Effector memory CD8-positive, alpha-beta T cell (primary cell): Measurements from ENCODE around the gene ARHGEF17.

ENCODE experiments used
- ATAC-seq: fragments of 150-1000 bp; cut with Tn5 transposase; replicated peaks from 2 replicates; pipeline ENCODE4 v1.10.0; 2021; ENCODE audit warnings: mild to moderate bottlenecking, moderate library complexity
- DNase-seq, 3 experiments: peaks; one replicate each; pipeline ENCODE4 v3.0.0; 2021
- H3K27ac Mint-ChIP-seq, 2 donors: one replicate each; pipeline ENCODE4 v1.8.0; 2022; ENCODE audit warnings: mild to moderate bottlenecking in 2 of 2, mixed read lengths in 2 of 2, moderate library complexity in 2 of 2
- H3K27me3 Mint-ChIP-seq, 2 donors: one replicate each; pipeline ENCODE4 v1.8.0; 2022; ENCODE audit warnings: mixed read lengths in 2 of 2
- H3K36me3 Mint-ChIP-seq: one replicate; pipeline ENCODE4 v1.8.0; 2022; ENCODE audit warnings: mild to moderate bottlenecking, moderate library complexity, mixed read lengths; ENCODE audit not compliant: insufficient read depth
- H3K4me1 Mint-ChIP-seq, 2 donors: one replicate each; pipeline ENCODE4 v1.8.0; 2022; ENCODE audit warnings: low read depth in 2 of 2, mixed read lengths in 2 of 2
- H3K4me3 Mint-ChIP-seq, 2 donors: one replicate each; pipeline ENCODE4 v1.8.0; 2022; ENCODE audit warnings: mild to moderate bottlenecking in 2 of 2, mixed read lengths in 2 of 2, moderate library complexity in 2 of 2
- H3K9me3 Mint-ChIP-seq, 2 donors: one replicate each; pipeline ENCODE4 v1.8.0; 2022; ENCODE audit warnings: mixed read lengths in 2 of 2

Gene ARHGEF17

DNA sequence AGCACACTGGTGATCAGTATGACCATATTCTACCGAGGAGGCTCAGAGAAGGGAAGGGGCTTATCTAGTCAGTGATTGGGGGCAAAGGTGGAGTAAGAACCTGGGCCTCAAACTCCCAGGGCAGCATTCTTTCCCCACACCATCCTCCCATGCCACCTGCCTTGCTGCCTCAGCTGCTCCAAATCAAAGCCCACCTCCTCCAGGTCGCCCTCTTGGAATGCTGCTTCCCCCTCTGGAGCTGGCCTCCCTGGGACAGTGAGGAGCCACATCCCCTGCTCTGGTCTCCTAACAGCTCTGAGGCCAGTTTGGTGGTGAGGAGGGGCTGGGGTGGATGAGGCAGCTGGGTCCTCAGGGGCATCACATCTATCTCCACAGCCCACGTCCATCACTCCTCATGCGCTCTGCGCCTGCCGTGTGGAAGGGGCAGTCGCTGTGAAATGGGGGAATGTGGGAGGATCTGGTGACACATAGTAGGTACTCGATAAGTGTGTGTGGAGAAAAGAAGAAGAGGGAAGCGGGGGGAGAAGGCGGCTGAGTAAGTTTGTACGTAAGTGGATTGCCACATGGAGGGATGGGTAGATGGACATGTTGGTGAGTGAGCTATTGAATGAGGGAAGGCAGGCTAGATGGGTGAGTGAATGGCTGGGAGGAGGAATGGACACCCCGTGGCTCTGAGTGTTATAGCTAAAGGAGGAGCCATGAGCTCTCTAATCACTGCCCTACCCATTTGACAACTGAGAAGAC lies 16.1 kb upstream of the ARHGEF17 start:
- ATAC-seq (no peak), DNase-seq (no peak)
- H3K27ac Mint-ChIP-seq = no peak overlapping the region
- peaks cover 4 to 8% of the 10 kb centered on the region in 2 donors for H3K27me3 Mint-ChIP-seq
- H3K4me1 Mint-ChIP-seq = peaks cover 0 to 8% of the 10 kb centered on the region in 2 donors
- no peaks in the 10 kb centered on the region for H3K9me3 Mint-ChIP-seq
- H3K4me3 Mint-ChIP-seq = no peak overlapping the region
- no peaks in the 10 kb centered on the region for H3K36me3 Mint-ChIP-seq

DNA sequence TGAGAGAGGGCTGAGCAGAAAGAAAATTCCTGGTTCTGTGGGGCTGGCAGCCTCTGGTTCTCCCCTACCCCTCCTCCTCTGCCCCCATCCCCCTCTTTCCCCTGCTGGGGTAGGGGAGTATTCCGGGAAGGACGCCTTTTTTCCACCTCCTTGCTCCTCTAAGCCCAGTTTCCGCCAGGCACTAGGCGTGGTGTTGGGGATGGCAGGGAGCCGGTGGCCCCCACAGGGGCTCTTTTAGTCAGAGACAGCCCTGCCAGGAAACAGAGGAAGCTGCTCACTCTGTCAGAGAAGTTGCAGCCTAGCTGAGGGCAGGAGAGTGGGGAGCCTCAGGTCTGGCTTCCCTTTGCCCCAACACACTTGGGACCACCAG lies 15.6 kb upstream of the ARHGEF17 start:
- ATAC-seq (no peak), DNase-seq (no peak)
- no peaks in the 10 kb centered on the region for H3K36me3 Mint-ChIP-seq
- no peak overlapping the region for H3K27ac Mint-ChIP-seq
- H3K4me3 Mint-ChIP-seq = no peak overlapping the region
- H3K9me3 Mint-ChIP-seq = no peaks in the 10 kb centered on the region
- H3K27me3 Mint-ChIP-seq = peaks cover 10% of the 10 kb centered on the region in 2 donors
- peaks cover 0 to 8% of the 10 kb centered on the region in 2 donors for H3K4me1 Mint-ChIP-seq

DNA sequence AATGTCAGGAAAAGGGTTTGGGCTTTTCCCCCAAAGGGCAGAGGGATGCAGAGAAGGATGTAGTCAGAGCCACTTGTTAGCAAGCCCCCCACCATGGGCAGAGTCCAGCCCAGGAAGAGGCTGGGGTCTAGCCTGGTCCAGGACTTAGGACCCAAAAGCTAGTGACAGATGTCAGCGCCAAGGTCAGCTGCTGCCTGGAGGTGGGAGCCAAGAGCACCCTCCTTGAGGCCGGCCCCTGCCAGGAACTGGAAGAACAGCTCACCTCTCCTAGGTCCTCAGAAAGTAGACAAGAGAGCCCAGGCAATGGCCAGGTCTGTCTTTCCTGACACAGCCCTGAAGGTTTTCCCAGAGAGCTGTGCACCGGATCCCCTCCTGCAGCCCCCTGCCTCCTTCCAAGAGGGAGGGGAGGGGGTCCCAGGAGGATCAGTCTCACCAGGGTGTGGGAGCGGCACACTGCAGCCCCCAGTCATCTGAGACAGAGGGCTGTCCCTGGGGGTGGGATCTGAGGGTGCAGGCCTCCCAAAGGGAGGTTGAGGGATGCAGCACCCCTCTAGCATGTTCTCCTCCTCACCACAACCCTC lies 14.6 kb upstream of the ARHGEF17 start:
- H3K36me3 Mint-ChIP-seq = no peaks in the 10 kb centered on the region
- ATAC-seq = no peak
- H3K9me3 Mint-ChIP-seq = no peaks in the 10 kb centered on the region
- H3K4me3 Mint-ChIP-seq = no peak overlapping the region
- H3K27me3 Mint-ChIP-seq = peaks cover 19% of the 10 kb centered on the region in 2 donors
- peak overlapping the region in 1 of 2 donors; percentile 7 for H3K27ac Mint-ChIP-seq
- no peak for DNase-seq
- peaks cover 0 to 7% of the 10 kb centered on the region in 2 donors for H3K4me1 Mint-ChIP-seq

DNA sequence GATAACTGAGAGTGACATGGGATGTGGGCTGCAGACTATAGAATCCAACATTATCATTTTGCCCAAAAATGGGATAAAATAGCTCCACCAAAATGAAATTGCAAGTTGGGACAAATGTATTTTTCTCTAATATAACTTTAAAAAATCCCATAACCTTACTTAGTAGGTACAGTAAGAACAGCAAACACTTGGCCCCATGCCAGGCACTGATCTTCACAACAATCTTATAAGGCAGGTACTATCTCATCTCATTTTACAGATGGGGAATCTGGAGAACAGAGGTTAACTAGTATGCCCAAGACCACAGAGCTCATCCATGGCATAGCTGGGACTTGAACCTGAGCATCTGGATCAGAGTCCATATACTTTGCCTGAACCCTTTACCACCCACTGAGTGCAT lies 13.5 kb upstream of the ARHGEF17 start:
- H3K4me3 Mint-ChIP-seq = no peak overlapping the region
- DNase-seq (no peak), ATAC-seq (no peak)
- H3K4me1 Mint-ChIP-seq = no peaks in the 10 kb centered on the region
- H3K27me3 Mint-ChIP-seq = peaks cover 23 to 25% of the 10 kb centered on the region in 2 donors
- H3K36me3 Mint-ChIP-seq = no peaks in the 10 kb centered on the region
- H3K9me3 Mint-ChIP-seq = no peaks in the 10 kb centered on the region
- no peak overlapping the region for H3K27ac Mint-ChIP-seq

DNA sequence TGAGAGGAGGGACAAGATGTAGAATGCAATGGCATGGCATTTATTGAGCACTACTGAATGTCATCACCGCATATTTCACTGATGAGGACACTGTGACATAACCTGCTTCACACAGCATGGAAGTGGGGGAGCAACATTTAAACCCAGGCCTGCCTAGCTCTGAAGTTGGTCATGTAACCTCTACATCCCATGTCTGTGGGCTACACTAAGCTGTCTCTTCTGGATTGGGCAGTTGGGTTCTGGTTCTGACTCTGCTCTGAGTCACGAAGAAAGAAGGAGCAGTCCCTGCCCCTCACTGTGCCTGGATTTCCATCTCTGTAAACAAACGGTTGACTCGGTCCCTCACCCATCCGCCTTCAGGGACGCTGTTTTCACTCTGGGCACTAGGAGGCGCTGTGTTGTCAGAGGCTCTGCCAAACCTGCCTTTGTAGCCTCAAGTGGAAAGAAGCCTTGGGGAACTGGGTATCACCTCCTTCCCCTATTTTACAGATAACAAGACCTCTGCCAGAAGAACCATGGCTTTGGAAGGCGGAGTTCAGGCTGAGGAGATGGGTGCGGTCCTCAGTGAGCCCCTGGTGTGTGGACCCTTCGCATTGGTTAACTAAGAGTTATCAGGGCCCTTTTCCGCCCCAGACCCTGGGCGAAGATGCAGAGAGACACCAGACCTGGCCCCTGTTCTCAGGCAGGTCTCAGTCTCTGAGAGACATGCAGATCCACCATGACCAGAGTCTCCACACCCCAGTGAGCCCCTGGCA lies 12.7 kb upstream of the ARHGEF17 start:
- DNase-seq (peak; percentile 71 to 77 (median 76)), ATAC-seq (peak; percentile 74)
- Mint-ChIP-seq H3K9me3 (no peaks in the 10 kb centered on the region), H3K27ac (no peak overlapping the region), H3K4me3 (no peak overlapping the region), H3K27me3 (peaks cover 23 to 33% of the 10 kb centered on the region in 2 donors), H3K36me3 (no peaks in the 10 kb centered on the region), H3K4me1 (no peaks in the 10 kb centered on the region)

DNA sequence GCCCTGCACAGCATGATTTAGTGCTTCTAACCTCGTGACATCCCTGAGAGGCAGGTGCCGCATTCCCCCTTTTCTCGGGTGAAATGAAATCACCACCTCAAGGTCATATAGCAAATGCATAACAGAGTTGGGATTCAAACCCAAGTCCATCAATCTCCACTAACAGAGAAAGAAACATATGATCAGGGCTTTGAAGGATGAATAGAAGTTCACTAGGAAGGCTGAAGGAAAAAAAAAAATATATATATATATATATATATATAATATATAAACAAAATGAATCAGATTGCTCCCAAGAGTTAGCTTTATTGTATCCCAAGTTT lies 12.1 kb upstream of the ARHGEF17 start:
- DNase-seq (no peak), ATAC-seq (no peak)
- Mint-ChIP-seq H3K9me3 (no peaks in the 10 kb centered on the region), H3K4me3 (no peak overlapping the region), H3K27me3 (peaks cover 23 to 38% of the 10 kb centered on the region in 2 donors), H3K27ac (no peak overlapping the region), H3K4me1 (no peaks in the 10 kb centered on the region), H3K36me3 (no peaks in the 10 kb centered on the region)

DNA sequence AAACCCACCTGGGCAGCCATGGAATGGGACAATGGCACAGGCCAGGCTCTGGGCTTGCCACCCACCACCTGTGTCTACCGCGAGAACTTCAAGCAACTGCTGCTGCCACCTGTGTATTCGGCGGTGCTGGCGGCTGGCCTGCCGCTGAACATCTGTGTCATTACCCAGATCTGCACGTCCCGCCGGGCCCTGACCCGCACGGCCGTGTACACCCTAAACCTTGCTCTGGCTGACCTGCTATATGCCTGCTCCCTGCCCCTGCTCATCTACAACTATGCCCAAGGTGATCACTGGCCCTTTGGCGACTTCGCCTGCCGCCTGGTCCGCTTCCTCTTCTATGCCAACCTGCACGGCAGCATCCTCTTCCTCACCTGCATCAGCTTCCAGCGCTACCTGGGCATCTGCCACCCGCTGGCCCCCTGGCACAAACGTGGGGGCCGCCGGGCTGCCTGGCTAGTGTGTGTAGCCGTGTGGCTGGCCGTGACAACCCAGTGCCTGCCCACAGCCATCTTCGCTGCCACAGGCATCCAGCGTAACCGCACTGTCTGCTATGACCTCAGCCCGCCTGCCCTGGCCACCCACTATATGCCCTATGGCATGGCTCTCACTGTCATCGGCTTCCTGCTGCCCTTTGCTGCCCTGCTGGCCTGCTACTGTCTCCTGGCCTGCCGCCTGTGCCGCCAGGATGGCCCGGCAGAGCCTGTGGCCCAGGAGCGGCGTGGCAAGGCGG lies 11.4 kb upstream of the ARHGEF17 start:
- no peak for ATAC-seq

DNA sequence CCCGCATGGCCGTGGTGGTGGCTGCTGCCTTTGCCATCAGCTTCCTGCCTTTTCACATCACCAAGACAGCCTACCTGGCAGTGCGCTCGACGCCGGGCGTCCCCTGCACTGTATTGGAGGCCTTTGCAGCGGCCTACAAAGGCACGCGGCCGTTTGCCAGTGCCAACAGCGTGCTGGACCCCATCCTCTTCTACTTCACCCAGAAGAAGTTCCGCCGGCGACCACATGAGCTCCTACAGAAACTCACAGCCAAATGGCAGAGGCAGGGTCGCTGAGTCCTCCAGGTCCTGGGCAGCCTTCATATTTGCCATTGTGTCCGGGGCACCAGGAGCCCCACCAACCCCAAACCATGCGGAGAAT lies 10.9 kb upstream of the ARHGEF17 start:
- no peaks in the 10 kb centered on the region for H3K9me3 Mint-ChIP-seq
- peaks cover 27 to 44% of the 10 kb centered on the region in 2 donors for H3K27me3 Mint-ChIP-seq
- H3K27ac Mint-ChIP-seq = no peak overlapping the region

More for the DNA sequence above, 11.4 kb upstream of the ARHGEF17 start:
- Mint-ChIP-seq H3K4me3 (no peak overlapping the region), H3K27me3 (peaks cover 23 to 38% of the 10 kb centered on the region in 2 donors), H3K27ac (no peak overlapping the region), H3K9me3 (no peaks in the 10 kb centered on the region), H3K36me3 (no peaks in the 10 kb centered on the region), H3K4me1 (no peaks in the 10 kb centered on the region)
- DNase-seq = no peak

DNA sequence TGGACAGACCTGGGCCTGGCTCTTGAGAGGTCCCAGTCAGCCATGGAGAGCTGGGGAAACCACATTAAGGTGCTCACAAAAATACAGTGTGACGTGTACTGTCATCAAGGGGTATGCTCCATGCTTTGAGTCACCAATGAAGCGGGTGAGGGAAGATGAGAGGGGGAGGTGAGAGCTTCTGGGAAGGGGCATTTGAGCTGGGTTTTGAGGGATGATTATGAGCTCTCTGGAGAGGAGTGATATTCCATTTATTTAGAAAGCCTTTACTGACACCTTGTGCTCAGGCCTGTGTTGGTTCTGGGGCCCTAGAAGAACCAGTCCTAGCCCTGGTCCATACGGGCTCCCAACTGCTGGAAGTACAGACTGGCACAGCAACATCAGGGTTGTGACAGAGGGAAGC lies 10.4 kb upstream of the ARHGEF17 start:
- ATAC-seq = no peak
- no peaks in the 10 kb centered on the region for H3K9me3 Mint-ChIP-seq
- H3K36me3 Mint-ChIP-seq = no peaks in the 10 kb centered on the region
- peaks cover 30 to 48% of the 10 kb centered on the region in 2 donors for H3K27me3 Mint-ChIP-seq
- H3K4me3 Mint-ChIP-seq = no peak overlapping the region
- DNase-seq = no peak
- H3K4me1 Mint-ChIP-seq = no peaks in the 10 kb centered on the region
- H3K27ac Mint-ChIP-seq = no peak overlapping the region

More for the DNA sequence above, 10.9 kb upstream of the ARHGEF17 start:
- H3K4me3 Mint-ChIP-seq = no peak overlapping the region
- no peaks in the 10 kb centered on the region for H3K4me1 Mint-ChIP-seq
- ATAC-seq (no peak), DNase-seq (no peak)
- no peaks in the 10 kb centered on the region for H3K36me3 Mint-ChIP-seq

DNA sequence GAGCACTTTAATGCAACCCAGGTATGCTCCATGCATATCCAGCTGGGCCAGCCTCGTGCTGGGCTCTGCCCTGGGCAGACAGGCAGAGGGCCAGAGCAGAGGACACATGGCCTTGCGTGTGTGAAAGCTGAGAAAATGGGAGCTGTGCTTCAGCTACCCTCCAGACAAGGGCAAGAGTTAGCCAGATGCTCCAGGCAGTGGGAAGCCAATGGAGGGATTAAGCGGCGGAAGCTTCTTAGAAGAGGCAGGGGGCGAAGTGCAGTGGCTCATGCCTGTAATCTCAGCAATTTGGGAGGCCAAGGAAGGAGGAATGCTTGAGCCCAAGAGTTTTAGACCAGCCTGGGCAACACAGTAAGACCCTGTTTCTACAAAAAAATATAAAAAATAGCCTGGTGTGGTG lies 9.8 kb upstream of the ARHGEF17 start:
- H3K4me3 Mint-ChIP-seq = no peak overlapping the region
- ATAC-seq (no peak), DNase-seq (no peak)
- no peaks in the 10 kb centered on the region for H3K4me1 Mint-ChIP-seq
- H3K27ac Mint-ChIP-seq = no peak overlapping the region
- peaks cover 30 to 54% of the 10 kb centered on the region in 2 donors for H3K27me3 Mint-ChIP-seq
- no peaks in the 10 kb centered on the region for H3K9me3 Mint-ChIP-seq
- no peaks in the 10 kb centered on the region for H3K36me3 Mint-ChIP-seq

DNA sequence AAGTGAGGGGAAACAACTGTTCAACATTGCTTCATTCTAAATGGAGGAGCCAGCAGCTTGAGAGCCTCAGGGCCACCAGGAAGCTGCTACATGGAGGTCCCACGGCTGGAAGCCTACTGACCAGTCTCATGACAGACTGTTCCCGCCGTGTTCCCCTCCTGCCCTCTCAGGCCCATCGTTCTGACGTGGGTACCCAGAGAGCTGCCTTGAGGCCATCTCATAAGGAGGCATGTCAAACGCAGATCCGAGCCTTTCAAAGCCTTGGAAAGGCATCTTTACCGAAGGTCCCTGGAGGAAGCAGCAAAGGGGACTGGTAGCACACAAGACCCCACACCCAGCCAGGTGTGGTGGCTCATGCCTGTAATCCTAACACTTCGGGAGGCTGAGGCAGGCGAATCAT lies 8.3 kb upstream of the ARHGEF17 start:
- no peaks in the 10 kb centered on the region for H3K9me3 Mint-ChIP-seq
- no peak overlapping the region for H3K27ac Mint-ChIP-seq
- no peaks in the 10 kb centered on the region for H3K4me1 Mint-ChIP-seq
- DNase-seq = no peak
- ATAC-seq = no peak
- H3K27me3 Mint-ChIP-seq = peaks cover 30 to 57% of the 10 kb centered on the region in 2 donors
- no peak overlapping the region for H3K4me3 Mint-ChIP-seq
- H3K36me3 Mint-ChIP-seq = no peaks in the 10 kb centered on the region

DNA sequence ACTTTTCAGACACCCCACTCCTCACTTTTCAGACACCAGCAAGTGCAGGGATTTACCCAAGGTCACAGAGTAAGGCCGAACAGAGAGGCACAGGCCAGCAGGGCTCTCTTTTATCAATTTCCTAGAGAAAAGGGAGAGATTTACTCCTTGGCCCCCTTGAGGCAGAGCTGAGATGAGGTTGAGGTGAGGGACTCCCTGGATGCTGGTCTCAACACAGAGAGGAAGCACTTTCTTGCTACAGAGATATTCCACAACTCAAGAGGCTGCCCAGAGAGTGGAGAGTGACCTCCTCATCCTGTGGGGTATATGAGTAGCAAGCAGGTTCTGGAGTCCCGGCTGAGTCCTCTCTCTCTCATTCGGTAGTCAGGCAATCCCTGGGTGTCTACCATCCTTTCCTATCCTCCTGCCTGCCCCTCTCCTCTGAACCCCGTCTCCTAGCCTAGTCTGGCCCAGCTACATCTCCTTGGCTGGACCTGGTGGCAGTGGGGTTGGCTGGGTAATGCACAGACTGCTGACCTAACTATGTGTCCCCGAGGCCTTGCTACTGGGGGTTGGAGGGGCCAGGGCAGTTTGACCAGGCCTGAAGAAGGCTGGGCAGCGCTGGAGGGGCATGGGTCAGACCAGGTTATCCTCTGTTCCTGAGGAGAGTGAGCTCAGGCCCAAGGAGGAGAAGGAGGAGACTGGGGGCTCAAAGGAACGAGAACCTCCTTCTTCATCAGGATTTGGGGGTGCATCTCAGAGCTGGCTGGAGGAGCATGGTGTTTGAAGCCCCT lies 1.8 kb upstream of the ARHGEF17 start:
- H3K27ac Mint-ChIP-seq = no peak overlapping the region

DNA sequence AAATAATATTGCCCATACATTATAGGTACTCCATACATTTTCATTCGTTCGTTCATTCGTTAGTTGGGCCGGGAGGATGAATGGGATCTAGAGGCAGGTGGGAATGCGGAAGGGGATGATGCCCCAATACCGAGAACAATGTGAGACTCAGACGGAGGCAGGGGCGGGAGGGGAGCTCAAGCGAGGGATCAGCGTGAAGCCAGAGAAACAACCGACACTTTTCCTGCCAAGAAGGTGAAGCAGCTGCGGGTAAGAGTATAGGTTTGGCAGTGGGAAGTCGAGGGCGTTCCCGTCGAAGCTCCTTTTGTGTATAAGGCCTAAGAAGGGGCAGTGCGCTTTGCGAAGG lies 1.1 kb upstream of the ARHGEF17 start:
- no peak for DNase-seq
- peak overlapping the region; percentile 89 to 92 for H3K4me3 Mint-ChIP-seq
- H3K9me3 Mint-ChIP-seq = no peaks in the 10 kb centered on the region
- peaks cover 17 to 44% of the 10 kb centered on the region in 2 donors for H3K27me3 Mint-ChIP-seq
- H3K27ac Mint-ChIP-seq = peak overlapping the region; percentile 53 to 70
- H3K4me1 Mint-ChIP-seq = peaks cover 8 to 13% of the 10 kb centered on the region in 2 donors
- ATAC-seq = no peak
- H3K36me3 Mint-ChIP-seq = no peaks in the 10 kb centered on the region

More for the DNA sequence above, 1.8 kb upstream of the ARHGEF17 start:
- peaks cover 20 to 47% of the 10 kb centered on the region in 2 donors for H3K27me3 Mint-ChIP-seq
- H3K4me1 Mint-ChIP-seq = peaks cover 8 to 13% of the 10 kb centered on the region in 2 donors
- no peaks in the 10 kb centered on the region for H3K36me3 Mint-ChIP-seq
- H3K9me3 Mint-ChIP-seq = no peaks in the 10 kb centered on the region
- peak overlapping the region; percentile 89 to 92 for H3K4me3 Mint-ChIP-seq
- DNase-seq (no peak), ATAC-seq (no peak)
